WERI-Rb-1 (cell line): ENCODE results near the gene ITCH.

Source experiments
- DNase-seq: peaks from one replicate; pipeline ENCODE4 v3.0.0-alpha.2; 2020
- H3K27ac ChIP-seq: fragments of 250-450 bp; sonication (Bioruptor Pico); 2 replicates; pipeline ENCODE4 v1.5.1; 2020; ENCODE audit warnings: mild to moderate bottlenecking, moderate library complexity
- H3K27me3 ChIP-seq: fragments of 250-450 bp; sonication (Bioruptor Pico); 2 replicates; pipeline ENCODE4 v1.5.1; 2021; ENCODE audit warnings: mild to moderate bottlenecking, low read depth, moderate library complexity; ENCODE audit not compliant: insufficient read depth, severe bottlenecking
- H3K36me3 ChIP-seq: fragments of 250-450 bp; sonication (Bioruptor Pico); 2 replicates; pipeline ENCODE4 v1.5.1; 2020; ENCODE audit warnings: mild to moderate bottlenecking, moderate library complexity
- H3K4me3 ChIP-seq: 2 replicates; pipeline ENCODE4 v1.5.1; 2011; ENCODE audit warnings: low read depth, mild to moderate bottlenecking, control low read depth, low read length
- H3K9me3 ChIP-seq: fragments of 250-450 bp; sonication (Bioruptor Pico); 2 replicates; pipeline ENCODE4 v1.5.1; 2021; ENCODE audit warnings: mild to moderate bottlenecking, moderate library complexity; ENCODE audit not compliant: severe bottlenecking
- TF ChIP-seq, protein P1 (sequence below): IDR thresholded peaks from 2 replicates; pipeline ENCODE4 v1.5.1; 2011; ENCODE audit warnings: low read depth, mild to moderate bottlenecking, control low read depth, inconsistent platforms, low read length

The ITCH gene

DNA sequence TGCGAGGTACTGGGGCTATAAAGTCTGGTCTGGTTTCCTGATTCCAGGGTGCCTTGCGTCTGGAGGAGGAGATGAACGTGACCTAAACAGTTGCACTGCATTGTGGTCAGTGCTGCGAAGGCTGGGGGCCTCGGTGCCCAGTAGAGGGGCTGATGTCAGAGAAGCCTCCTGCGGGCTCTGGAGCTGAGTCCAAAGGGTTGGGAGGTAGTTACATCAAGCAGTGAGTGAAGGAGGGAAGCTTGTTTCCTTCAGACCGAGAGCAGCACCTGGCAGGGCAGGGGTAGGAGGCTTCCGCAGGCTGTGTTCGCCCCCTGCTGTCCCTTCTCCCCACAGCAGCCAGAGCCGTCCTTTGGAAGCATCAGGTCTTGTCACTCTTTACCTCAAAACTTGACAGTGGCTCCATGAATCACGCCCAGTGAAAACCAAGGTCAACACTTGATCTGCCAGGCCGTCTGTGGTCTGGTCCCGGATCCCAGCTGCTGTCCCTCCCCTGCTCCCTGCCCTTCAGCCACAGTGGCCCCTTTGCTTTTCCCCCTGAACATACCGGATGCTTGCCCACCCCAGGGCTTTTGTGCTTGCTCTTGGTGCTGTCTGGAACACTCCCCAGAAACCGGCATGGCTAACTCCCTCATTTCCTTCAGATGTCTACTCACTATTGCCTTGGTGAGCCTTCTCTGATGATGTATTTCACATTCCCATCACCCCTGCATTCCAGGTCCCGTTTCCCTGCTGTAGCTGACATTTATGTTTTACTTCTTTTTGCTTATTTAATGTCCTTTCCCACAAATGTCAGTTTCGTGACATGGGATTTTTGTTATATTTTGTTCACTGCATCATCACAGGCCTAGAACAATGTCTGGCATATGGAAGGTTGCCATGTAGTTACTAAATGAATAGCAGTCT, 160.1 kb downstream of the ITCH start:
- Histone ChIP-seq H3K27ac (no peak overlapping the region), H3K36me3 (peaks cover 30% of the 10 kb centered on the region), H3K4me3 (no peak overlapping the region), H3K9me3 (no peaks in the 10 kb centered on the region), H3K27me3 (no peaks in the 10 kb centered on the region)
- TF ChIP-seq, protein P1, sequence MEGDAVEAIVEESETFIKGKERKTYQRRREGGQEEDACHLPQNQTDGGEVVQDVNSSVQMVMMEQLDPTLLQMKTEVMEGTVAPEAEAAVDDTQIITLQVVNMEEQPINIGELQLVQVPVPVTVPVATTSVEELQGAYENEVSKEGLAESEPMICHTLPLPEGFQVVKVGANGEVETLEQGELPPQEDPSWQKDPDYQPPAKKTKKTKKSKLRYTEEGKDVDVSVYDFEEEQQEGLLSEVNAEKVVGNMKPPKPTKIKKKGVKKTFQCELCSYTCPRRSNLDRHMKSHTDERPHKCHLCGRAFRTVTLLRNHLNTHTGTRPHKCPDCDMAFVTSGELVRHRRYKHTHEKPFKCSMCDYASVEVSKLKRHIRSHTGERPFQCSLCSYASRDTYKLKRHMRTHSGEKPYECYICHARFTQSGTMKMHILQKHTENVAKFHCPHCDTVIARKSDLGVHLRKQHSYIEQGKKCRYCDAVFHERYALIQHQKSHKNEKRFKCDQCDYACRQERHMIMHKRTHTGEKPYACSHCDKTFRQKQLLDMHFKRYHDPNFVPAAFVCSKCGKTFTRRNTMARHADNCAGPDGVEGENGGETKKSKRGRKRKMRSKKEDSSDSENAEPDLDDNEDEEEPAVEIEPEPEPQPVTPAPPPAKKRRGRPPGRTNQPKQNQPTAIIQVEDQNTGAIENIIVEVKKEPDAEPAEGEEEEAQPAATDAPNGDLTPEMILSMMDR: peak; percentile 97
- DNase-seq: peak; percentile 73

DNA sequence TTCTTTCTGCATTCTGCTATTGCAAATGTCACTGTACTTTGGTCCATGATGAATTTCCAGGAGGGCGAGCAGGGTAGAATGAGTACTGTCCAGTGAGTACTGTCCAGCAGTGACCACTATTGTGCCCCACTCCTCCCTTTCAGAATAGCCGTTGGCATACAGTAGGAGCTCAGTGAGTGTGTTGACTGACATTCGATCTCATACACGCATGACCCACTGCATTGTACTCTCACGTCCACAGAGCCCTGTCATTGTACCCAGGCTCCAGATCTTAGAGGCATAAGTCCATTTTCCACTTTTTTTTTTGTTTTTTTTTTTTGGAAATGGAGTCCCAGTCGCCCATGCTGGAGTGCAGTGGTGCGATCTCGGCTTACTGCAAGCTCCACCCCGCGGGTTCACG, 161.4 kb downstream of the ITCH start:
- Histone ChIP-seq H3K27me3 (no peaks in the 10 kb centered on the region), H3K36me3 (peaks cover 34% of the 10 kb centered on the region), H3K9me3 (no peaks in the 10 kb centered on the region), H3K27ac (no peak overlapping the region), H3K4me3 (no peak overlapping the region)
- DNase-seq: no peak
- TF ChIP-seq, protein P1: no peak

DNA sequence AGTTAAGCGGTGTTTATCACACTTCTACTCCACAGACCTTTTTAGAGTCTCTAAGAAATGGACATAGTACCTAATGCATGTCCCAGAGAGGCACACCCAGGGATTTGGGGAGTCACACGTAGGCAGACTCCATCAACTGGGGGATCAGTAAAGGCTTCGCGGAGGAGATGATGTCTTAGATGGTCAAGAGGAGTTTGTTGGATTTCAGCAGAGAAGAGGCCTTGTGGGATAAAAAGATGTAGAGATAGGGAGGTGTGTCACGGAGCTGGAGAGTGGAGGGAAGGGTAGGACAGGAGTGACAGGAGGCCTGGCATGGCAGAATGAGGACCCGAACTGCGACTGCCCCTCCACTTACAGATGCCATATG, 162.3 kb downstream of the ITCH start:
- Histone ChIP-seq H3K27ac (no peak overlapping the region), H3K27me3 (no peaks in the 10 kb centered on the region), H3K36me3 (peaks cover 35% of the 10 kb centered on the region), H3K9me3 (no peaks in the 10 kb centered on the region), H3K4me3 (no peak overlapping the region)
- no peak for DNase-seq
- TF ChIP-seq, protein P1: no peak

DNA sequence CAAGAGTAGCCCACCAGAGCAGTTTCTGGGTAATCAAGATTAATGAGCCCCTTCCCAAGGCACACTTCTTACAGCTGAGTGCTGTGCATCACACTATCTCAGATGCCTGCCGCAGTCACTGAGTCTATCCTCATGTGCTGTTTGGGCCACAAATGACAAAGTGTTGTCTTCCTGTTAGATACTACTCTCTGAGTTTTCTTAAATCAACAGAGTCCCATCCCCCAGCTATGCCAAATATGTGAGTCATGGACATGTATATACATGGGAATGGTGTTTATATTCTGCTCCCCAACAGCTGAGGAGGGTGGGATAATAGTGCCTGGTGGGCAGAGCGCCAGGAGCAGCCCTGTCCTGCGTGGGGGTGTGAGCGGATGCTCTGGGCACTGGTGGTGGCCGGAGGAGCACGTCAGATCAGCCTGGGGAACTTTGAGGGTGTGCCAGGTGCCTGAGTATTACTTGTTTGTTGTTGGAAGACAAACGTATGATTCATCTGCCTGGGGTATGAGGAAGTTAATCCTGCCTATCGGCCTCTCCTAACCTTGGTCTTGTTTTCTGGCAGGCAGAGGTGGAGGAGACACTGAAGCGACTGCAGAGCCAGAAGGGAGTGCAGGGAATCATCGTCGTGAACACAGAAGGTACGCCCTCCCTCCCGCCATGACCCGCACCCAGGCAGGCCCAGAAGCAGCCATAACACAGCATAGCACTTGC, 162.8 kb downstream of the ITCH start:
- Histone ChIP-seq H3K27me3 (no peaks in the 10 kb centered on the region), H3K27ac (no peak overlapping the region), H3K4me3 (no peak overlapping the region), H3K9me3 (no peaks in the 10 kb centered on the region), H3K36me3 (peaks cover 38% of the 10 kb centered on the region)
- TF ChIP-seq, protein P1: no peak
- DNase-seq: no peak

DNA sequence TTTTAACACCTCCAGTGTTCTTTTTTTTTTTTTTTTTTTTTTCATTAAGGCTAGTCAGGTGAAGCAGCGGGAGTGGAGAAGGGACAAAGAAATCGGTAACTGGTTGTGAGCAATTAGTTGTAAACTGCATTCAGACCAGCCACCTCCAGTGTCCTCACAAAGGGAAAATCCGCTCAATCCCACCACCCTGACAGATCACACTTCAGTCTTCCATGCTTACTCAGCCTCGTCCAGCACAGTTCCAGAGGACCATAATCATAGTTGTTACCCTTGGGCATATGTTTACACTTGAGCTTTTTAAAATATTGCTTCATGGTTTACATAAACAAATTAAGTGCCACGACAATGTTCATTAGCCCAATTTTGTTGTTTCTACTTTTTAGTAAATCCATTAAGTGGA, 163.4 kb downstream of the ITCH start:
- no peak overlapping the region for H3K4me3 ChIP-seq

More for the DNA sequence above, 163.4 kb downstream of the ITCH start:
- DNase-seq: no peak
- Histone ChIP-seq H3K27ac (no peak overlapping the region), H3K36me3 (peaks cover 44% of the 10 kb centered on the region), H3K9me3 (no peaks in the 10 kb centered on the region), H3K27me3 (no peaks in the 10 kb centered on the region)
- TF ChIP-seq, protein P1: no peak
